ENCODE measurements around the gene KATNAL1.
"Not testable (repeated sequence)": the region's sequence is repeated elsewhere in the genome, so short reads cannot be mapped to it uniquely, and the experiment has no call there.

Gene KATNAL1

GRCh38 chr13:30222254-30222653, 85.1 kb downstream of the KATNAL1 start:
- DNase-seq, result no peak

DNA sequence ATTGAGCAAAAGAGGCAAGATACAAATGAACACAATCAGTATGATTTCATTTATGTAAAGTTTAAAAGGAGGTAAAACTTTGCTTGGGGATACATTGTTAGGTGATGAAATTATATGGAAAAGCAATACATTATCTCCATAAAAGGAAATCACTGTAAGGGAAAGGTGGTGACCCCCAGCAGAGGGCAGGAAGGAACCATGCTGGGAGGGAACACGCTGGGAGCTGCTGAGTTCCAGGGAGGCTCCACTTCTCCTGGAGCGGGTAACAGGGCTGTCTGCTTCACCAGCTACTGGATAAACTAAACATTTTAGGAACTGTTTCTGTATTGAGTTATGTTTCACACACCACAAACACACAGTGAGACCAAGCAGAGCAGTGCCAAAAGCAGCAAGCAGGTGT, 91.2 kb downstream of the KATNAL1 start:
- DNase-seq, result no peak

DNA sequence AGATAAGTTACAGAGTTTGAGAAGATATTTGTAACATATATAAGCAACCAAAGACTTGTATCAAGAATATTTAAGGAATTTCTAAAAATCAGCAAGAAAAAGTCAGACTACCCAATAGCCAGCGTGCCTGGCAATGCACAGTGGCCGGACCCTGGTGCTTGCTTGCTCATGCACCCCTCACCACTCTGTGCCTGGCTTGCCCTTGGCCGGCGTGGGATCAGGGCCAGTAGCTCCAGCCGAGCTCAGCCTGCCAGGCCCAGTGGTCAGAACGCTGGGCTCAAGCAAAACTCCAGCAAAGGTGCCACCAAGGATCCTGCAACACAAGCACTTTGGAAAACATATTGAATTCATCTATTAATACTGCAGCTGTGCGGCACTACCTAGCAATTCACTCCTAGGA, 95.1 kb downstream of the KATNAL1 start:
- DNase-seq, result peak in 2 of 58 donors; percentile 8 to 10

DNA sequence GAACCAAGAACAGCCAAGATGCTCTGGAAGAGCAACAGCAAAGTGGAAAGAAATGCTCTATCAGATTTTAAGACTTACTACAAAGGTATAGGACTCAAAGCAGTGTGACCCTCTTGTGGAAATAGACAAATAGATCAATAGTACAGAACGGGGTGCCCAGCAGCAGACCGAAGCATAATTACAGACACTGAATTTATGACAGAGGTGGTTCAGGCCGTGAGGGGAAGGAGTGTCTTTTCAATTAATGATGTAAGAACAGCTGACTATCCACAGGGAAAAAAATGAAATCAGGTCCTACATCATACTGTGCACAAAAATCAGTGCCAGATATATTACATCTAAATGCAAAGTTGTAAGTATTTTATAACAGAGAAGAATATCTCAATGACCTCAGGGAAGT, 95.6 kb downstream of the KATNAL1 start:
- DNase-seq, result no peak

- DNase-seq, result no peak
Observed at GRCh38 chr13:30204564-30204963, 102.8 kb downstream of the KATNAL1 start.

GRCh38 chr13:30196025-30196424, 111.3 kb downstream of the KATNAL1 start:
- DNase-seq, result no peak

GRCh38 chr13:30194906-30195305, 112.4 kb downstream of the KATNAL1 start:
- no peak for DNase-seq

DNA sequence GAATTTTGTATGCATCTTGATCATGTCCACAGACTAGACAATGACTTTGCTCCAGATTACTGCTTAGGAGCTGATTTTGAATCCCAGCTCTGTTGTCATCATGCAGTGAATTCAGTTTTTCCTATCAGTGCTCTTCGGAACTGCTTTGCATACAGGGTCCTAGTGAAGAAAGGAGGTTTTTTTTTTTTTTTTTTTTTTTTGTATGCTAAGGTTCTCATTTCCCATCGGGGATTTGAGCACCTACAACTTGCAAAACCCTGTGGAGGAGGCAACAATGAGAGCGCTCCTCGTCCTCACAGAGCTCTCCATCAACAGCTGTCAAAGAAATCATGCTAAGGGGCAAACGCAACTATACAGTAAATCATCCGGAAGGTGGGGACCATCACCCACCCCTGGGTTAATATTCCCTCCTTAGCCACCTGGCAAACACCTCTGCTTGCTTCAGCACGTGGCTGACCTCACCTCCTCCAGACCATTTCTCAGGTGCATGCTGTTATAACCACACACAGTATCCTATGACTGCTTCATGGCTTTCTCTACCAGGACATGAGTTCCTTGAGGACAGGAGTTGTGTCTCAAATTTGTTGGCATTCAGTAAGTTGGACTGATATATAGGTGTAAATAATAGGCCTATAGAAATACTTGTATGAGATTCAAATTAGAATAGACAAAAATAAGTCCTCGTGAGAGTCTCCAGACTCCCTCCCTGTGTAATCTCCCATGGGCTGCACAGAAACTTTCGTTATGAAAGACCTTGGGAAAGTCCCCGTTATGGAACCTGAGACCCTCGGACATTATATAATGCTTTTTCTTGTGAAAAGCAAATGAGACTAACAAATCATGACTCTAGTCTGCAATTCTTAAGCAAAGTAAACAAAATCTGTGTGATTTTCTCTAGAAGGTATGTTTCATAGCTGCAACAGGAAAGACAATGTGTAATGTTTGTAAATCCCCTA, 113.8 kb downstream of the KATNAL1 start:
- no peak for DNase-seq

DNA sequence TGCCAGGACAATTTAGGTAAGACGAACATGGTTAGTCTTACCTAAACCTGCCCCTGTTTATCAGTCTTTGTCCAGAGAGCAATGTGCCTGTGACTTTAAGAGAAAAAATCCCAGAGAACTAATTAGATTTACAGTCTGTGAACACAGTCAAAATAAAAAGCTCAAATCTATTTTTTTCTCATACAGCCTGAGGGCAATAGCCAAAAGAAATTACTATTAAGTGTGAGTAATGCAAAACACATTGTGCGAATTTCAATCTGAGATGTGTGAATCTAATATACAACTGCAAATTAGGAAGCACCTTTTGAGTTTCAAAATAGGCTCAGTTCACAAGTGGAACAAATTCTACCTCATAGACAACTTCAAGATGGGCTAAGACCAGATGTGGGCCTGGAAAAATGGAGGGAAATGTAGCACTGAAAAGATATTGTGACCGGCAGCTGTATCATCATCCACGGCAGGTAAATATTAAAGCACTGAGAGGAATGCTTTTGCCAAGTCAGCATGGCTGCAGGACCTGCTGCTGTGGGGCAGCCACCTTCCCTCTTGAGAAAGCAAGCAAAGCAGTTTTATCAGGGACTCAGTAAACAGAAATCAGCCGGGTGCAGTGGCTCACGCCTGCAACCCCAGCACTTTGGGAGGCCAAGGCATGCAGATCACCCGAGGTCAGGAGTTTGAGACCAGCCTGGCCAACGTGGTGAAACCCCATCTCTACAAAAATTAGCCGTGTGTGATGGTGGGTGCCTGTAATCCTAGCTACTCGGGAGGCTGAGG, 114.8 kb downstream of the KATNAL1 start:
- no peak for DNase-seq

DNA sequence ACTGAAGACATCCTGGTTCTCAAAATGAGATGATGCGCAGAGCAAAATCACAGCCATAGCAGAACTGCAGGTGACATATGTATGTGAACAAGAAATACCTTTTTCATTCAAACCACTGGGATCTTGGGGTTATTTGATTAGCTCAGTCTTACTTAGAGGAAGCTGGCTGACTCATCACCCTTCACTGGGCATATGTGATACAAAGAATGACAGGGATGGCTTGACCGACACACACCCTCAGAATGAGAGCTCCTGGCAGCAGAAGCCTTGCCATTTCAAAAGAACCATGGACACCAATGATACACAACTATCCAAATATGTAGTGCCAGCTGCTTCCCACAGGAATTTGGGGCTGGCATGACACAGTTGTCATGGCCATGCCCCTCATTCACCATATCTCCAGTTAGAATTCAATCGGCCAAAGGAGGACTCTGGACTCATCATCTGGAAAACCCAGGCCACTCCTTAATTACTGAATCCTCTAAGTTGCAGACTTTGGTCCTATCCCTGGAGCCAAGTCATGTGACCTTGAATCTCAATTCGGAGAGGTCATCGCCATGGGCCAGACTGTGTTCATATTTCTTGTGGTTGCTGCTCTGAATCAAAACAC, 115.8 kb downstream of the KATNAL1 start:
- DNase-seq, result no peak

DNA sequence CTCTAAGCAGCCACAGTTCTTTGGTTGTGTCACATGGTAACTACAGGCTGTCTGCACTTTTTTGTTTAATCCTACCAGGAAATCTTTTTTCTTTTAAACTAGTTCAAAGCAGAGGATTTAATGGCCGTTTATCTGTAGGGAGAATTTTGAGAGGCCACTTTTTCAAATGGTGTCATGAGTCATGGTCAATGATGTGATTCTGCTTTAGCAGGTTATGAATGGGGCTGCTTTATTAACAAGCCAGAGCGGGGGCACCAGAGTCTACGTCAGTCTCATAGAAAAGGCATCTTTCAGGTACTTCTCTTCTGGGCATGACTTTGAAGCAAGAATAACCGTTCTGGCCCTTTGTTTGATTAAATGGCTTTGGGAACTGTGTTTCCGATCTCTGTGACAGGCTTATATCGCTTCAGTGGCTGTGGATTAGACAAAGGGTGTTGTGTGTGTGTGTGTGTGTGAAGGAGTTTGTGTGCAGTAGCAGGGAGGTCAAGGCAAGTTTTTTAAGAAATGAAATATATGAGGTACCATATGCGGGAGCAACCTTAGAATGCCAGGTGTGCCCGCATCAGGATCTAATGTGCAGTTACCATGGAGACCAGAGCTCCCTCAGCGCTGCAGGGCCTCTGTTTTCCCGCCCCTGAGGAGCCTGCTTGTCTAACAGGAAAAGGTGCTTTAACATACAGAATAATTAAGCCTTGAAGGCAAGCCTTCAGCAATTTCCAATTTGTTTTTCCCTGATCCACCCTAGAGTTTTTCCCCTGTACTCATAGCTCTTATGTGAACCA, 120.5 kb downstream of the KATNAL1 start:
- DNase-seq, result peak in 2 of 58 donors; percentile 8 to 14

- DNase-seq, result no peak
Observed at GRCh38 chr13:30181888-30182651, 125.3 kb downstream of the KATNAL1 start.

- DNase-seq, result no peak
Observed at GRCh38 chr13:30179597-30180276, 127.6 kb downstream of the KATNAL1 start.

DNA sequence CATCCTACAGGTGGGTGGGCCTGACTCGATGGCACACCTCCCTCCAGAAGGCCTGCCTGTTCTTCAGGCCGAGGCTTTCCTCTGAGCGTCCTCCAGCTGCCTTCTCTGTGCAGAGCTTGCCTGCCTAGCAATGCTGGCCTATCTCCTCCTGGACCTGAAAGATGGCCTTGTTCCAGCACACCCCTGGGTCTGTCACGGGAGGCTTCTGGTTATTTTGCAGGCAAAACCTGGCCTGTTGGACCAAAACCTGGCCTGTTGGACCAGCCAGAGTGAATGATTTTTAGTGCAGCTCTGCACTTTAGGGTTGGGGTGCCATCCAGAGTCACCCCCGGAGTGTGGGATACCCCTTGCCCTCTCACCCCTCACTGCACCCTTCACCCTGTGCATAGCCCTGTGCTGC, 128.4 kb downstream of the KATNAL1 start:
- DNase-seq, result no peak

GRCh38 chr13:30175166-30175565, 132.2 kb downstream of the KATNAL1 start:
- no peak for DNase-seq

- not testable (repeated sequence) for DNase-seq
Observed at GRCh38 chr13:30174250-30174649, 133.1 kb downstream of the KATNAL1 start.

GRCh38 chr13:30173303-30173610, 134.1 kb downstream of the KATNAL1 start:
- no peak for DNase-seq

- no peak for DNase-seq
Observed at GRCh38 chr13:30172593-30173302, 134.6 kb downstream of the KATNAL1 start.

- no peak for DNase-seq
Observed at GRCh38 chr13:30170569-30170968, 136.8 kb downstream of the KATNAL1 start.

Data from anterior cingulate cortex (tissue), 58 donors.